HG02678 (cell line): ENCODE results near the gene PDE4DIP.
"Not testable (repeated sequence)": the region's sequence is repeated elsewhere in the genome, so short reads cannot be mapped to it uniquely, and the experiment has no call there.

Experiments
- ATAC-seq: cut with Tn5 transposase; IDR thresholded peaks from one replicate; pipeline ENCODE4 v1.9.1; 2021; ENCODE audit warnings: mild to moderate bottlenecking, moderate library complexity; ENCODE audit not compliant: unreplicated experiment

Gene PDE4DIP

GRCh38 chr1:148968682-148969081 lies 124.5 kb downstream of the PDE4DIP start:
- ATAC-seq, result not testable (repeated sequence)

GRCh38 chr1:148969126-148969525 lies 124.9 kb downstream of the PDE4DIP start:
- ATAC-seq, result not testable (repeated sequence)

DNA sequence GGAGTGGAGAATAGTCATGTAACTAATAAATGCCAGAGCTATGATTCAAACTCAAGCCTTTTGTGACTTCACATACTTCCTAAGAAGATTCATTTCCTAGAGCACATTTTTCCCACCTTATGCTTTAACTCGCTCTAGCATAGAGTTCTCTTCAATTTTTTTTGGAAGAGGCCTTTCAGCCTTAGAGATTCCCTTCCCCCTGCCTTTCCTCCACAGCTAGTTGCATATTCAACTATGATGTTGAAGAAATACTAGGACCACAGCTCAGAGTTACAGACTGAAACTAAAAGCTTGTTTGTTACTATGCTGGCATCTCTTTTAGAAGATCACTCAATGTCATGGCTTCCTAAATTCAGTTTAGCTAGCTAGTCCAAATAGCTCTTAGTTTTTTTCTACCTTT lies 131.2 kb downstream of the PDE4DIP start:
- ATAC-seq, result peak; percentile 40

DNA sequence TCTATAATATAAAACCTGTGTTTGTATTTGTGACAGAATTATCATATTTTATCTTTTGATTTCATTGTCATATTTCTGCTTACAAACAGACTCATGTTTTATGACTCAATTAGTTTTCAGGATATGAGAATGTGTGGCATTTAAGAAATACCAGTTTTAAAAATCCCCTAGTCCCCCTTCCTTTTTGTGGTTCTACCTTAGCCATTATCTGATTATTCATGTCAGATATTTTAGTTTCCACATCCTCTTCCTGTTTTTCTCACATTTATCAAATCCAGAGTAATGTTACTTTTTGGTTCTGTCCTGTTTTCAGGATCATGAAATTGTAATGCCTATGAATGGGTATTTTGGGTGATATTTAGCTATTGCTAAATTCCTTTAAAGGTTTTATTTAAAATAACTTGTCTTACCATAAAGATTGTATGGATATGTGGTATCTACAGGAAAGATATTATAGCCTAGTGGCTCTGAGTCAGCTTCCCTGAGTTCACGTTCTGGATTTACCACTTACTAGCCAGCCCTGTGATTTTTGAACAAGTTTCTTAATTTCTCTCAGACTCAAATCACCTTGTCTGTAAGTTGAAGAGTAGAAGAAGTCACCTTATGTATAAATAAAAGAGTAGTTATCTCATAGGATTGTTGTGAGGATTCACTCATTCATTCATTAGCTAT lies 131.8 kb downstream of the PDE4DIP start:
- ATAC-seq, result peak; percentile 60

GRCh38 chr1:148977785-148978184 lies 133.6 kb downstream of the PDE4DIP start:
- not testable (repeated sequence) for ATAC-seq

DNA sequence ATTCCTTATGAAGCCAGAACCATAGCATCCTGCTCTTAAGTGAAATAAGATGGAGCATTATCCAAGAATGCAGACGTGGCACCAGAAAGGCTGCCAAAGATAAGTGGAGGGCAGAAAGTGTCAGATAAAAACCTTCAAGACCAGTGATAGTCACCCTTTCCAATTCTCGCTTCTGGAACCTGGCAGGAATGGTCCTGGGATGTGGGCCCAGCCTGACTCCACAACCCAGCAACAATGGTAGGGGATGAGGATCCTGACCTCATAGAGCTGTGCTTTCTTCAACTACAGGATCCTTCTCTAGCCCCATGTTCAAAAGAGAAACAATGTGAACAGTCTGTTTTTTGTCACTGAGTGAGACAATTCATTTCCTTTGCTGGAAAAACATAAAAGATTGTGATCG lies 145.2 kb downstream of the PDE4DIP start:
- not testable (repeated sequence) for ATAC-seq

DNA sequence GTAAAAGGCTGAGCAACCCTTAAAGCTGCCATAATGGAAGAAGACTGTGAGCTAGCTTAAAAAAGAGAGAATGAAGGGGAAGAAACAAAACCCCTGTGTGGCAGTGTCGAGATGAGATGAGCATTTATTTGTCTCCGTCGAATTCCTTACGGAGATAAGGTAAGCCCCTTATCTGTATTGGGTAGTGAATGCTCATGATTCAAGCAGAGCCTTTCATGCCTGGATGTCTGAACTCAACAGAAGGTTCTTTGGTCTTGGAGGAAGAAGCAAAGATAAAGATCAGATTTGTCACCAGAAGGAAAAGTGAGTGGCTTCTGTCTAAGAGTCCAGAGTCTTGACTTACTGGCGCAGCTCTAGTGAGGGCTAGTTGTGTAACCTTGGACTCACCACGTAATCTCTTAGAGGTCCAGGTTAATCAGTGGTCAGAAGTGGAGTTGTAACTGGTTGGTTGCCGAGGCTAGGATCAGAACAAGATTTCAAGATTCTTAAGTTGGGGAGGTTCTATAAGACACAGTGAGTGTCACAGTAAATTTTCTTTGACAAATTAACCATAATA lies 146.1 kb downstream of the PDE4DIP start:
- ATAC-seq, result not testable (repeated sequence)

DNA sequence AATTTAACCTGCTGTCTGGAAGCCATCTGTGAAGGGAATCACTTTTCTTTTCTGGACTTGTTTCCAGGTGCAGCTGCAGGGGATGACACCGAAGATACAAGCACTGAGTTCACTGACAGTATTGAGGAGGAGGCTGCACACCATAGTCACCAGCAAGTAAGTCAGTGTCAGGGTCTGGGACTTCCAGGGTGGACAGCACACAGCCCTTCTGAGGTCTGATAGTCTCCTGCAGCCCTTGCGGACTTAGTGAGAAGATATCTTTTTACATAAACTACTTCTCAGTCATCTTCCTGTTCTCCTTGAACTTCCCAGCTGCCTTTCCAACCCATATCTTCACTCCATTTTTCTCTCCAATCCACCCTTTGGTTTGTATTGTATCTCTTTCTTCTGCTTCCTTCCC lies 147.6 kb downstream of the PDE4DIP start:
- ATAC-seq, result not testable (repeated sequence)

DNA sequence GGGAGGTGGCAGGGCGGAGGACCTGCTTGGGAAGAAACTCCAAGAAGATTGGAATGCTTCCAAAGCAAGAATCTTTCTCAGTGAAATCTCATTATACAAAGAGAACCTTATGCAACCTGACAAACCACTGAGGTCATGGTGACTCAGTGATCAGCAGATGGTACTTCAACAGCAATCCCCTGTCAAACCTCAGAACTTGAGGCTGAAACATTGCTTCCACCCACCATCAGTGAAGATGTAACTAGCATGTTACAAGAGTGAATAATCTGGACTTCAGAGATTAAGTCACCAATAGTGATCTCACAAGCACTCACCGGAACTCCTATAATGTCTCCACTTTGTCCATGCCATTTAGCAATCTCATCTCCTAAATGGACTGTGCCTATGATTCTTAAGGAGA lies 148.1 kb downstream of the PDE4DIP start:
- not testable (repeated sequence) for ATAC-seq

- ATAC-seq, result not testable (repeated sequence)
Observed at GRCh38 chr1:148996449-148997224, 152.4 kb downstream of the PDE4DIP start.

- ATAC-seq, result not testable (repeated sequence)
Observed at GRCh38 chr1:148997405-148997804, 153.2 kb downstream of the PDE4DIP start.

DNA sequence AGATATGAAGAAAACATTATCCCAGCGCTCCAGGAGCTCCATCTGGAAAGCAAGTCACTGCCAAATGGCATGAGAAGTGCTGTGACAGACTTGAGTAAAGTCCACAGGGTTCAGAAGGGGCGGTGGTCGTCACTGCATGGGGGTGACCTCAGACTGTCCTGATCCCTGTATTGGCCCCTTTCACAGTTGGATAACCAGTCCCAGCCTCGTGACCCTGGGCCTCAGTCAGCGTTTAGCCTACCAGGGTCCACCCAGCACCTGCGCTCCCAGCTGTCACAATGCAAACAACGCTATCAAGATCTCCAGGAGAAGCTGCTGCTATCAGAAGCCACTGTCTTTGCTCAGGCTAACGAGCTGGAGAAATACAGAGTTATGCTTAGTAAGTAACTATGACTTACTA lies 158.4 kb downstream of the PDE4DIP start:
- ATAC-seq, result not testable (repeated sequence)

DNA sequence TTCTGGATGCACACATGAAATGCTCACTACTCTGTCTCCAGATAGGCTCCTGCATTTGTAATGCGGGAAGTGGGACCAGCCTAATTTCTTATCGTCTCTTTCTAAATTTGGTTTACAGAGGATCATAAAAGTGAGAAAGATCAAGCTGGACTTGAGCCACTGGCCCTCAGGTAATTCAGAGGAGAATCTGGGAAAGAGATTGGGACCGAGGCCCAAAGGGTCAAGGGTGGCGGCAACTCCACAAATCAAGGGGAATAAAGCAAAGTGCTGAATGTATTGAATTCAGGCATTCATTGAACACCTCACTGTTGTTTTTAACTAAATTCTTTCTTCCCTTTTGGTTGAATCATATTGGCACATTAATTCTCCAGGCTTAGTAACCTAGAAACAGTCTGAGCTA lies 164.1 kb downstream of the PDE4DIP start:
- not testable (repeated sequence) for ATAC-seq

- not testable (repeated sequence) for ATAC-seq
Observed at GRCh38 chr1:149008769-149009168, 164.5 kb downstream of the PDE4DIP start.

- not testable (repeated sequence) for ATAC-seq
Observed at GRCh38 chr1:149009761-149010160, 165.5 kb downstream of the PDE4DIP start.

DNA sequence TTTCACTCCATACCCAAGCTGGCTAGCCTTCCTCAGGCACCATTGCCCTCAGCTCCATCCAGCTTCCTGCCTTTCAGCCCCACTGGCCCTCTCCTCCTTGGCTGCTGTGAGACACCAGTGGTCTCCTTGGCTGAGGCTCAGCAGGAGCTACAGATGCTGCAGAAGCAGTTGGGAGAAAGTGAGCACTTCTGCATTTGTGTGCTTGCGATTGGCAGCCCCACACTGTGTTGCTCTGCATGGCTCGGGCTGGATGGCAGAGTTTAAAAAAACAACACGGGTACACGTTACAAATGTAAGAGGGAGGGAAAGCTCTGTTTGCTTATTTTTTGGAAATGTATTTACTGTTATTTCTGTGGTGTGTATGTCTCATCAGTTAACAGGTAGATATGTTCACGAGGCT lies 168.4 kb downstream of the PDE4DIP start:
- ATAC-seq, result not testable (repeated sequence)

DNA sequence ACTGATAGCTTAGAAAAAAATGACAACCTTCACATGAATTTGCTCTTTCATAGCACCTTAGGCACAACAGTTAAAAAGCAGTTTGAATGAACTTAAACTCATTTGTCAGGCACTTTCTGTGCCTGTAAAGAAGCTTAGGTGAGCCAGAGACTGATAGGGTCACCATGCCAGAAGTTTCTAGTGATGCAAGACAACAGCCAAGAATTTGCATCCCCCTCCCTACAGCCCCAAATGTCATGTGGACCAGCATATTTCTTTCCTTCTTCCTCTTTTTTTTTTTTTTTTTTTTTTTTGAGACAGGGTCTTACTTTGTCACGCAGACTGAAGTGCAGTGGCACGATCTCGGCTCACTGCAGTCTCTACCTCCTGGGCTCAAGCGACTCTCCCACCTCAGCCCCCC lies 169.3 kb downstream of the PDE4DIP start:
- ATAC-seq, result not testable (repeated sequence)

DNA sequence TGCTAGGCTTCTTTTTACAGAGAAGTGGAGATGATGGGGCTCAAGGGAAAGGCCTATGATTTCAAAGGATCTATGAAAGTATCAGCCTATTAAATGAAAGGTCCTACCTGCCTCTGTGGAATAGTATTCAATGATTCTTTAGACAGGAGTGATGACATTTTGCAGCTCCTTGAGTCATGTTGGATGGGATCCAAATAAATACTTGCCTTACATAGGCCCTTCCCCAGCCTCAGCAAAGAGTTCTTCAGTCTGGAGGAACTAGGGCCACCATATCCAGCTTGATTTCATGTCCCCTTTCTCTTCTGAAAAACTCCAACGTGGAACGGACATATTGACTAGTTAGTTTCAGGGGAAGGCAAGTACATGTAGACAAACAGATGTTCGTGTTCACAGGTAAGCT lies 171.3 kb downstream of the PDE4DIP start:
- ATAC-seq, result not testable (repeated sequence)

- ATAC-seq, result not testable (repeated sequence)
Observed at GRCh38 chr1:149016626-149017025, 172.4 kb downstream of the PDE4DIP start.

DNA sequence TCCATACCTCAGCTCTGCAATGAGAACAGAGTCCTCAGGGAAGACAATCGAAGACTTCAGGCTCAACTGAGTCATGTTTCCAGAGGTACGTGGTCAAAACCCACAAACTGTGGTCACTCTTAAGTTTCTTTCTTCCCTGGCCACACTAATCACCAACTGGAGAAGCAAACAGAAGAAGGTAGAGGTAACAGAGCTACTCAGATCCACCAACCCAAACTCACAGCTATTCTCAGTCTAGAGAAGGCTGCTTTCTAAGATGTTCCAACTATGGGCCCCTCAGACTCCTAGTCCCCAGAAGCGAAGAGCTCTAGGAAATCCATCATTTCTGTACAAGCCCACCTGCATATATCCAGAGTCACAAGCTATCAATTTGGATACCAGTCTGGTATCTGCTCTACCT lies 174.3 kb downstream of the PDE4DIP start:
- ATAC-seq, result not testable (repeated sequence)

DNA sequence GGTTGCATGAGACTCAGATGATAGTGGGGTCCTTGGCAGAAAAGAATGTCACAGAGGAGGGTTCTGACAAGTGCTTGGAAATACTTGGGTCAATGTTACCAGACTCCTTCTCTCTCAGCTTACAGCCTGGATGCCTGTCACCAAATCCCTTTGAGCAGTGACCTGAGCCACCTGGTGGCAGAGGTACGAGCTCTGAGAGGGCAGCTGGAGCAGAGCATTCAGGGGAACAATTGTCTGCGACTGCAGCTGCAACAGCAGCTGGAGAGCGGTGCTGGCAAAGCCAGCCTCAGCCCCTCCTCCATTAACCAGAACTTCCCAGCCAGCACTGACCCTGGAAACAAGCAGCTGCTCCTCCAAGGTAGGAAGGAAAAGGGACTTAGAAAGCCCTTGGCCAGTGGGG lies 180.1 kb downstream of the PDE4DIP start:
- ATAC-seq, result not testable (repeated sequence)

DNA sequence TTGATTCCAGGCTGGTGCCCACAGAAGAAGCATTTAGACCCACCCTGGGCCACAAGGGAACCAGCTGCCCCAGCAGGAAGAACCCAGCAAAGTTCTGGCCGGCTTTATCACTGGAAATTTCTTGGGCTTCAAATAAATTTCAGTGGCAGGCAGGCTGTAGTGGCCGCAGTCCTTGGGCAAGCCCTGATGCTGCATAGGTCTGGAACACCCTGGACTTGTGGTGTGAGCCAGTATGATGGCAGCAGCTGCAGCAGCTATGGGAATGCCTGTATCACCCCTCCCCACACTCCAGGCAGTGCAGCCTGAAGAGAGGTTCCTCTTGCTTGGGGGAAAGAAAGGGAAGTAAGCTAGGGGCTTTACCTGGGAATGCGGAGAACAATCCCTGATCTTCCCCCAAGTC lies 189.7 kb downstream of the PDE4DIP start:
- ATAC-seq, result not testable (repeated sequence)
